Ishikawa (cell line): Measurements from ENCODE around the gene SLC25A19.

ENCODE experiments used
- CREB1 ChIP-seq: IDR thresholded peaks from 2 replicates; pipeline ENCODE4 v1.6.1; 2012; ENCODE audit warnings: low read depth
- FOXM1 ChIP-seq: IDR thresholded peaks from 2 replicates; pipeline ENCODE4 v1.6.1; 2012; ENCODE audit warnings: low read depth, borderline replicate concordance
- NFIC ChIP-seq: IDR thresholded peaks from 2 replicates; pipeline ENCODE4 v1.6.1; 2012
- RAD21 ChIP-seq: IDR thresholded peaks from 2 replicates; pipeline ENCODE4 v1.6.1; 2012; ENCODE audit warnings: low read depth
- REST ChIP-seq: IDR thresholded peaks from 2 replicates; pipeline ENCODE4 v1.6.1; 2012; ENCODE audit warnings: low read depth, mild to moderate bottlenecking
- YY1 ChIP-seq: IDR thresholded peaks from 2 replicates; pipeline ENCODE4 v1.6.1; 2012; ENCODE audit warnings: low read depth
- ZBTB7A ChIP-seq: IDR thresholded peaks from 2 replicates; pipeline ENCODE4 v1.6.1; 2012; ENCODE audit warnings: low read depth

SLC25A19 gene

DNA sequence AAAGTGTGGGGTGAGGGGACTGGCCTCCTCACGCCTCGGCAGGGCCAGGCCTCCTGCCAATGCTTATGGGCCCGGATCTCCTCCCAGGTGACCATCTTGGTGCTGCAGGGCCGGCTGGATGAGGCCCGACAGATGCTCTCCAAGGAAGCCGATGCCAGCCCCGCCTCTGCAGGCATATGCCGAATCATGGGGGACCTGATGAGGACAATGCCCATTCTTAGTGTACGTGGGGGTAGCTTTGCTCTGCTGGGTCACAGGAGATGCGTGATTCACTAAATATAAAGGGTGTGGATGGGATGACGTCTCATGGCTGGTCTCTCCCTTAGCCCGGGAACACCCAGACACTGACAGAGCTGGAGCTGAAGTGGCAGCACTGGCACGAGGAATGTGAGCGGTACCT is 64.2 kb downstream of the SLC25A19 start:
- no peak for TF ChIP-seq YY1
- no peak for TF ChIP-seq ZBTB7A
- no peak for TF ChIP-seq RAD21
- TF ChIP-seq FOXM1: no peak
- no peak for TF ChIP-seq REST
- TF ChIP-seq NFIC: no peak
- TF ChIP-seq CREB1: no peak
